Muscle of leg (tissue), 16 donors: ENCODE data around the gene SIGLEC5. TPM values are rescaled to one million over a fixed set of nuclear protein-coding genes. Genes with fewer than 3 reads are reported as not detected.
"Not testable (repeated sequence)": the region's sequence is repeated elsewhere in the genome, so short reads cannot be mapped to it uniquely, and the experiment has no call there.

Experiments
- DNase-seq: peaks from one replicate; pipeline ENCODE4 v3.0.0; 2013
- H3K27ac ChIP-seq: one replicate; pipeline ENCODE4 v1.5.1; 2013; ENCODE audit warnings: mild to moderate bottlenecking, low read length, control low read depth
- H3K27me3 ChIP-seq: one replicate; pipeline ENCODE4 v1.6.1; 2013; ENCODE audit warnings: low read length; ENCODE audit not compliant: control insufficient read depth, insufficient read depth
- H3K36me3 ChIP-seq: one replicate; pipeline ENCODE4 v1.6.1; 2013; ENCODE audit warnings: low read length; ENCODE audit not compliant: control insufficient read depth, insufficient read depth
- H3K4me1 ChIP-seq: one replicate; pipeline ENCODE4 v1.6.1; 2013; ENCODE audit warnings: low read length; ENCODE audit not compliant: control insufficient read depth, insufficient read depth
- H3K4me3 ChIP-seq: one replicate; pipeline ENCODE4 v1.5.1; 2013; ENCODE audit warnings: low read length, control low read depth
- H3K9me3 ChIP-seq: replicated peaks from 2 replicates; pipeline ENCODE4 v1.6.1; 2013; ENCODE audit warnings: low read depth, low read length; ENCODE audit not compliant: control insufficient read depth
- WGBS: methylation state at CpG from one replicate; pipeline ENCODE4 v1.1.5; 2013; ENCODE audit warnings: missing lambda C conversion rate; ENCODE audit not compliant: insufficient coverage; 5-methylcytosine and 5-hydroxymethylcytosine counted together
- long read RNA-seq, 11 donors: transcript quantifications; one replicate each; lab custom pipeline, GENCODE V29; 2026
- polyA plus RNA-seq, 8 donors: library from polyadenylated mRNA; unstranded; fragments of 120-200 nt; gene quantifications; one replicate each; pipeline versions ENCODE4 v1.2.1 to v1.2.3, GENCODE V29; 2013; ENCODE audit warnings: inconsistent platforms in 1 of 8, low replicate concordance in 1 of 8; ENCODE audit not compliant: insufficient read length in 8 of 8, insufficient read depth in 1 of 8
- total RNA-seq: library from RNA; stranded (reverse); fragments of 120-200 nt; gene quantifications from one replicate; pipeline ENCODE4 v1.2.4, GENCODE V29; 2013

The SIGLEC5 gene
- 0.13 TPM for total RNA-seq
- under 1 TPM; 0.15 to 0.75 (median 0.48) TPM for polyA plus RNA-seq
- long read RNA-seq, donor 1, result 0 reads
- long read RNA-seq, donor 2, result 0 reads
- long read RNA-seq, donor 3, result 0 reads
- long read RNA-seq, donor 4, result 0 reads
- long read RNA-seq, donor 5, result 0 reads
- long read RNA-seq, donor 6, result 0 reads
- long read RNA-seq, donor 7, result 0 reads
- long read RNA-seq, donor 8, result 0 reads
- long read RNA-seq, donor 9, result 0 reads
- long read RNA-seq, donor 10, result 0 reads
- long read RNA-seq, donor 11, result 0 reads

- H3K27ac ChIP-seq, H3K4me3 ChIP-seq: not testable (repeated sequence)
- WGBS, result 77% methylated on average over 5 of the region's 13 CpGs
Measured at GRCh38 chr19:51630315-51630714, at the start of gene SIGLEC5. Gene SIGLEC5 (minus strand): TSS chr19:51630401. CDS start chr19:51630335, 66 bp downstream.

GRCh38 chr19:51676566-51677083 is 46.4 kb upstream of the SIGLEC5 start:
- Histone ChIP-seq H3K36me3 (no peaks in the 10 kb centered on the region), H3K4me3 (no peak overlapping the region), H3K9me3 (no peaks in the 10 kb centered on the region), H3K27ac (no peak overlapping the region), H3K27me3 (peaks cover 3% of the 10 kb centered on the region), H3K4me1 (peaks cover 3% of the 10 kb centered on the region)
- DNase-seq, result no peak
- WGBS, result 69% methylated on average over 5 of the region's 11 CpGs

More at GRCh38 chr19:51630315-51630714, at the start of gene SIGLEC5:
- not testable (repeated sequence) for DNase-seq, H3K4me1 ChIP-seq, H3K36me3 ChIP-seq, H3K27me3 ChIP-seq, H3K9me3 ChIP-seq

- not testable (repeated sequence) for DNase-seq, H3K27me3 ChIP-seq, H3K4me3 ChIP-seq, H3K9me3 ChIP-seq, H3K4me1 ChIP-seq, H3K36me3 ChIP-seq, H3K27ac ChIP-seq
- WGBS, result 100% methylated on average over 1 of the region's 7 CpGs
Measured at GRCh38 chr19:51675911-51676565, 45.8 kb upstream of the SIGLEC5 start.

GRCh38 chr19:51668216-51668615 is 38.0 kb upstream of the SIGLEC5 start:
- Histone ChIP-seq H3K36me3 (no peaks in the 10 kb centered on the region), H3K4me1 (no peaks in the 10 kb centered on the region), H3K9me3 (no peaks in the 10 kb centered on the region), H3K27me3 (peaks cover 7% of the 10 kb centered on the region), H3K4me3 (no peak overlapping the region), H3K27ac (no peak overlapping the region)
- no peak for DNase-seq
- WGBS, result no CpG with 5 or more reads among the region's 3 CpGs

- H3K4me1 ChIP-seq, result no peaks in the 10 kb centered on the region
- H3K27me3 ChIP-seq, result peaks cover 8% of the 10 kb centered on the region
- H3K4me3 ChIP-seq, result no peak overlapping the region
- no peaks in the 10 kb centered on the region for H3K9me3 ChIP-seq
- no peak overlapping the region for H3K27ac ChIP-seq
- DNase-seq, result no peak
- no CpG with 5 or more reads among the region's 3 CpGs for WGBS
- no peaks in the 10 kb centered on the region for H3K36me3 ChIP-seq
Measured at GRCh38 chr19:51664997-51665396, 34.8 kb upstream of the SIGLEC5 start.

GRCh38 chr19:51664131-51664530 is 33.9 kb upstream of the SIGLEC5 start:
- no peak for DNase-seq
- Histone ChIP-seq H3K9me3 (no peaks in the 10 kb centered on the region), H3K4me3 (no peak overlapping the region), H3K36me3 (no peaks in the 10 kb centered on the region), H3K27ac (no peak overlapping the region), H3K4me1 (no peaks in the 10 kb centered on the region), H3K27me3 (peaks cover 8% of the 10 kb centered on the region)
- no CpG with 5 or more reads among the region's 1 CpG for WGBS

GRCh38 chr19:51663650-51664049 is 33.4 kb upstream of the SIGLEC5 start:
- Histone ChIP-seq H3K4me3 (no peak overlapping the region), H3K9me3 (no peaks in the 10 kb centered on the region), H3K36me3 (no peaks in the 10 kb centered on the region), H3K4me1 (no peaks in the 10 kb centered on the region), H3K27ac (no peak overlapping the region), H3K27me3 (peaks cover 8% of the 10 kb centered on the region)
- 46% methylated on average over 2 of the region's 3 CpGs for WGBS
- DNase-seq, result no peak

GRCh38 chr19:51660975-51661600 is 30.9 kb upstream of the SIGLEC5 start:
- Histone ChIP-seq H3K27me3 (peaks cover 8% of the 10 kb centered on the region), H3K9me3 (no peaks in the 10 kb centered on the region), H3K27ac (no peak overlapping the region), H3K4me3 (no peak overlapping the region), H3K4me1 (no peaks in the 10 kb centered on the region), H3K36me3 (no peaks in the 10 kb centered on the region)
- peak; percentile 81 for DNase-seq
- WGBS, result no CpG with 5 or more reads among the region's 10 CpGs

GRCh38 chr19:51654783-51655182 is 24.6 kb upstream of the SIGLEC5 start:
- no peak for DNase-seq
- Histone ChIP-seq H3K27ac (no peak overlapping the region), H3K4me3 (no peak overlapping the region), H3K36me3 (no peaks in the 10 kb centered on the region), H3K9me3 (no peaks in the 10 kb centered on the region), H3K4me1 (no peaks in the 10 kb centered on the region), H3K27me3 (peaks cover 1% of the 10 kb centered on the region)
- WGBS, result no CpG with 5 or more reads among the region's 4 CpGs

GRCh38 chr19:51653162-51653561 is 23.0 kb upstream of the SIGLEC5 start:
- no CpG with 5 or more reads among the region's 2 CpGs for WGBS
- H3K36me3 ChIP-seq, result no peaks in the 10 kb centered on the region
- H3K27ac ChIP-seq, result no peak overlapping the region
- H3K4me3 ChIP-seq, result no peak overlapping the region
- no peaks in the 10 kb centered on the region for H3K9me3 ChIP-seq
- no peak for DNase-seq
- H3K4me1 ChIP-seq, result no peaks in the 10 kb centered on the region
- peaks cover 2% of the 10 kb centered on the region for H3K27me3 ChIP-seq
